PC-3 (cell line): ENCODE results near the gene PBXIP1. TPM values are rescaled to one million over a fixed set of nuclear protein-coding genes. Genes with fewer than 3 reads are reported as not detected.
A peak's percentile ranks its signal among the peaks of the same experiment; 100 is the strongest.

Source experiments
- ATAC-seq: fragments of 200-7000 bp; cut with Tn5 transposase; 2 replicates; pipeline ENCODE4 v1.9.1; 2020; ENCODE audit warnings: mild to moderate bottlenecking, moderate library complexity
- BruUV-seq: library from RNA; stranded (reverse); fragments of 400-500 nt; replicated peaks from 2 replicates; lab custom pipeline; 2021; lab: Mats Ljungman, UMichigan
- CTCF ChIA-PET: fragments of 300-600 bp; sonication (Branson Sonifier 250); formaldehyde crosslinking; loops from one replicate; lab custom pipeline; 2022; ENCODE audit warnings: antibody characterized with exemption; lab: Charles Lee
- POLR2A ChIA-PET: fragments of 300-600 bp; sonication (Branson Sonifier 250); formaldehyde crosslinking; loops from one replicate; lab custom pipeline; 2022; ENCODE audit warnings: antibody characterized with exemption; ENCODE audit not compliant: unreplicated experiment; lab: Charles Lee
- DNase-seq: peaks from one replicate; pipeline ENCODE4 v3.0.0-alpha.2; 2015
- H2AFZ ChIP-seq: fragments of 300-600 bp; sonication (generic); 2 replicates; pipeline ENCODE4 v1.6.0; 2016; ENCODE audit warnings: antibody characterized with exemption, low read length
- H3F3A ChIP-seq: fragments of 300-600 bp; sonication (generic); one replicate; pipeline ENCODE4 v1.6.0; 2017; ENCODE audit warnings: antibody characterized with exemption, low read length, control low read depth, mild to moderate bottlenecking; ENCODE audit not compliant: unreplicated experiment
- H3K27ac ChIP-seq: fragments of 300-600 bp; sonication (generic); 2 replicates; pipeline ENCODE4 v1.5.1; 2016; ENCODE audit warnings: mild to moderate bottlenecking, low read length
- H3K27me3 ChIP-seq: fragments of 300-600 bp; sonication (generic); 2 replicates; pipeline ENCODE4 v1.6.1; 2016; ENCODE audit warnings: low read length, mixed read lengths
- H3K36me3 ChIP-seq: fragments of 300-600 bp; sonication (generic); 2 replicates; pipeline ENCODE4 v1.6.1; 2016; ENCODE audit warnings: low read depth, mixed run types, low read length, mixed read lengths
- H3K4me1 ChIP-seq: fragments of 300-600 bp; sonication (generic); 2 replicates; pipeline ENCODE4 v1.5.1; 2016; ENCODE audit warnings: low read length; ENCODE audit not compliant: insufficient read depth
- H3K4me2 ChIP-seq: fragments of 300-600 bp; sonication (generic); 2 replicates; pipeline ENCODE4 v1.6.0; 2016; ENCODE audit warnings: low read length
- H3K4me3 ChIP-seq: fragments of 300-600 bp; sonication (generic); 2 replicates; pipeline ENCODE4 v1.5.1; 2016; ENCODE audit warnings: mild to moderate bottlenecking, low read length, mixed read lengths
- H3K79me2 ChIP-seq: fragments of 300-600 bp; sonication (generic); 2 replicates; pipeline ENCODE4 v1.6.1; 2017; ENCODE audit warnings: low read length, mixed read lengths
- H3K9ac ChIP-seq: fragments of 300-600 bp; sonication (generic); 2 replicates; pipeline ENCODE4 v1.6.0; 2016; ENCODE audit warnings: mild to moderate bottlenecking, low read length
- H3K9me2 ChIP-seq: fragments of 300-600 bp; sonication (generic); replicated peaks from 2 replicates; pipeline ENCODE4 v1.6.1; 2016; ENCODE audit warnings: mixed run types, low read length, mixed read lengths
- H3K9me3 ChIP-seq: fragments of 300-600 bp; sonication (generic); 2 replicates; pipeline ENCODE4 v1.6.1; 2016; ENCODE audit warnings: low read length, mixed read lengths
- H4K20me1 ChIP-seq: fragments of 300-600 bp; sonication (generic); 2 replicates; pipeline ENCODE4 v1.6.1; 2016; ENCODE audit warnings: low read length, mixed read lengths
- CTCF ChIP-seq: fragments of 300-600 bp; sonication (generic); conservative IDR thresholded peaks from 2 replicates; pipeline ENCODE4 v1.5.1; 2017; ENCODE audit warnings: antibody characterized with exemption, low read depth, mild to moderate bottlenecking, low read length
- EZH2 ChIP-seq: fragments of 300-600 bp; sonication (generic); IDR thresholded peaks from one replicate; pipeline ENCODE4 v1.6.1; 2017; ENCODE audit warnings: antibody characterized with exemption, mild to moderate bottlenecking, low read length; ENCODE audit not compliant: unreplicated experiment
- EZH2phosphoT487 ChIP-seq: fragments of 300-600 bp; sonication (generic); IDR thresholded peaks from 2 replicates; pipeline ENCODE4 v1.6.1; 2018; ENCODE audit warnings: mild to moderate bottlenecking, antibody characterized with exemption, low read length, borderline replicate concordance
- intact Hi-C: fragments of 100-400 bp; cut with micrococcal nuclease; formaldehyde crosslinking; loops from 2 replicates; pipeline ENCODE4 v1.9.0; 2023
- total RNA-seq: library from RNA; depleted of rRNA; stranded (reverse); fragments of >200 nt; gene quantifications from 2 replicates; pipeline ENCODE4 v1.2.3, GENCODE V29; 2014

Gene PBXIP1
- total RNA-seq, 1 experiment from 2014 or later: 35.4 TPM

DNA sequence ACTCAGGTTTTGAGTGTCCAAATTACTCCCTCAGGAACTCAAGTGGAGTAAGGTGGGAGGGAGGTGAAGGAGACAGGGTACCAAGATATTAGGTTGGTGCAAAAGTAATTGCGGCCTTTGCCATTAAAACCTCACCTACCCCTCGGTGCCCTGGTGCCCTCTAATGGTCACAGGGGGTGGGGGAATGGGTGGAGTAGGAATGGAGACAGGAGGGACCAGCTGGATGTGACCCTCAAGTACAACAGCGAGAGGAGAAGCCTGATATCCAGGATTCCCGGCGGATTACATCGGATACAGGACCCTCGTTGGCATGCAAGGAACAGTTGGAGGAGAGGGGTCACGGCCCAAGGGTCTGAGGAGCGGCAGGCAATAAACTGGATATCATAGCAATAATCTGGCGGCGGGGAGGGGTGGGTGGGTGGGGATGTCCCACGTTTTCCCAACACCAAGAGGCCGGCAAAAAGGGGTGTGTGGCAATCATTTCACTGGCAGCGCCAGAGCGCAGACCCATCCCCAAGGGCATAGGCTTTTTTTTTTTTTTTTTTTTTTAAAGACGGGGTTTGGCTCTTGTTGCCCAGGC lies 42.4 kb upstream of the PBXIP1 start:
- no peak overlapping the region for H3K27ac ChIP-seq
- no peaks in the 10 kb centered on the region for H3K27me3 ChIP-seq
- H2AFZ ChIP-seq: no peak overlapping the region
- H3K4me1 ChIP-seq: peaks cover 20% of the 10 kb centered on the region
- POLR2A ChIA-PET: no interaction called here
- ATAC-seq (no peak), DNase-seq (no peak)
- peaks cover 7% of the 10 kb centered on the region for H3K79me2 ChIP-seq
- no peaks in the 10 kb centered on the region for H3K9me3 ChIP-seq
- no TSS peak for BruUV-seq
- no peaks in the 10 kb centered on the region for H3K36me3 ChIP-seq
- no peak overlapping the region for H3K4me3 ChIP-seq
- CTCF ChIA-PET: interaction anchor here (0.6 to 1.1 kb wide), 5 partner anchors 15 to 42 kb away, joined by 3 to 8 read pairs (median 4); partner anchors contain the start of genes FLAD1 and PBXIP1
- TF ChIP-seq EZH2 (no peak), CTCF (peak; percentile 50), EZH2phosphoT487 (no peak)
- intact Hi-C loops: no loop called here
- H4K20me1 ChIP-seq: no peaks in the 10 kb centered on the region
- no peak overlapping the region for H3K4me2 ChIP-seq
- H3F3A ChIP-seq: no peaks in the 10 kb centered on the region
- H3K9ac ChIP-seq: no peak overlapping the region
- no peaks in the 10 kb centered on the region for H3K9me2 ChIP-seq

GRCh38 chr1:154996966-154997701 lies 41.2 kb upstream of the PBXIP1 start:
- Histone ChIP-seq H4K20me1 (no peaks in the 10 kb centered on the region), H3K79me2 (no peaks in the 10 kb centered on the region), H3F3A (no peaks in the 10 kb centered on the region), H3K9me3 (no peaks in the 10 kb centered on the region), H3K4me3 (no peak overlapping the region), H3K4me1 (peaks cover 20% of the 10 kb centered on the region), H3K9ac (no peak overlapping the region), H3K9me2 (no peaks in the 10 kb centered on the region), H3K4me2 (no peak overlapping the region), H3K27ac (no peak overlapping the region), H2AFZ (no peak overlapping the region), H3K27me3 (no peaks in the 10 kb centered on the region), H3K36me3 (no peaks in the 10 kb centered on the region)
- TF ChIP-seq CTCF: no peak
- no peak for TF ChIP-seq EZH2phosphoT487
- TF ChIP-seq EZH2: no peak
- intact Hi-C loops: loop anchor here (1.0 kb wide), 1 partner anchor 14 kb away; the partner anchor contains the start of gene FLAD1
- ChIA-PET POLR2A (no interaction called here), CTCF (no interaction called here)
- DNase-seq (no peak), ATAC-seq (no peak)
- no TSS peak for BruUV-seq
